Endothelial cell (in vitro differentiated cells): ENCODE measurements around the gene JAKMIP2. TPM values are rescaled to one million over a fixed set of nuclear protein-coding genes. Genes with fewer than 3 reads are reported as not detected.

Source experiments
- DNase-seq: peaks from one replicate; pipeline ENCODE4 v3.0.0; 2021; ENCODE audit warnings: low spot score
- H3K27ac Mint-ChIP-seq: one replicate; pipeline ENCODE4 v1.8.0; 2021; ENCODE audit warnings: mixed read lengths, inconsistent platforms; ENCODE audit not compliant: unreplicated experiment
- H3K27me3 Mint-ChIP-seq: one replicate; pipeline ENCODE4 v1.8.0; 2021; ENCODE audit warnings: mild to moderate bottlenecking, moderate library complexity, mixed read lengths, inconsistent platforms; ENCODE audit not compliant: unreplicated experiment
- H3K36me3 Mint-ChIP-seq: one replicate; pipeline ENCODE4 v1.8.0; 2021; ENCODE audit warnings: mild to moderate bottlenecking, low read depth, mixed read lengths, inconsistent platforms; ENCODE audit not compliant: unreplicated experiment
- H3K4me1 Mint-ChIP-seq: one replicate; pipeline ENCODE4 v1.8.0; 2021; ENCODE audit warnings: mild to moderate bottlenecking, mixed read lengths, inconsistent platforms; ENCODE audit not compliant: unreplicated experiment
- H3K4me3 Mint-ChIP-seq: one replicate; pipeline ENCODE4 v1.8.0; 2021; ENCODE audit warnings: mild to moderate bottlenecking, mixed read lengths, inconsistent platforms; ENCODE audit not compliant: unreplicated experiment
- H3K9me3 Mint-ChIP-seq: one replicate; pipeline ENCODE4 v1.8.0; 2021; ENCODE audit warnings: mixed read lengths, inconsistent platforms; ENCODE audit not compliant: unreplicated experiment
- total RNA-seq: library from RNA; stranded (reverse); fragmentation: NEBNext Ultra II Directional; extraction: Animal tissue kit (Norgen Biotek cat#: 25700); gene quantifications from one replicate; pipeline ENCODE4 v1.2.1, GENCODE V29; 2021; ENCODE audit not compliant: unreplicated experiment
- TF ChIP-seq, protein P1 (sequence below): fragments of 200-600 bp; sonication (generic); IDR thresholded peaks from one replicate; pipeline ENCODE4 v1.5.0; 2021; ENCODE audit warnings: antibody characterized with exemption; ENCODE audit not compliant: unreplicated experiment

Gene JAKMIP2
- total RNA-seq, 1 donor from 2014 or later = 4.3 TPM

DNA sequence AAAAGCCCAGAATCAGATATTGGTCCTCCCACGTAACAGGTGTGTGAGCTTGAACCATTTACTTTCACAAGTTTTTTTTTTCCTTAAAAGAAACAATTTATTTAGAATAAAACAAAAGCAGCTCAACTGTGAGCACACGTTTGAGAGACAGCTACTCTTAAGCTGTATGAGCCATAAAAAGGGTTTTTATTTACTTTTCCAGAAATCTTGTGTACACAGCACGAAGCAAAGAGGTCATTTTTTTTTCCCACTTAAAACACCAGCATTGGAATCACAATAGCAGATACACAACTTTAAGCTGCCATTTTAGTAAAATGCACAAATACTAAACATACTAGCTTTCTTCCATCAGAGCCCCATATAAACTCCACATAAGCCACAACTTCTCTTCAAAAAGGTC lies 44.6 kb downstream of the JAKMIP2 start:
- Mint-ChIP-seq H3K9me3 (no peaks in the 10 kb centered on the region), H3K36me3 (no peaks in the 10 kb centered on the region), H3K27ac (no peak overlapping the region), H3K4me1 (peaks cover 13% of the 10 kb centered on the region), H3K27me3 (peaks cover 2% of the 10 kb centered on the region), H3K4me3 (no peak overlapping the region)
- no peak for DNase-seq
- TF ChIP-seq, protein P1, sequence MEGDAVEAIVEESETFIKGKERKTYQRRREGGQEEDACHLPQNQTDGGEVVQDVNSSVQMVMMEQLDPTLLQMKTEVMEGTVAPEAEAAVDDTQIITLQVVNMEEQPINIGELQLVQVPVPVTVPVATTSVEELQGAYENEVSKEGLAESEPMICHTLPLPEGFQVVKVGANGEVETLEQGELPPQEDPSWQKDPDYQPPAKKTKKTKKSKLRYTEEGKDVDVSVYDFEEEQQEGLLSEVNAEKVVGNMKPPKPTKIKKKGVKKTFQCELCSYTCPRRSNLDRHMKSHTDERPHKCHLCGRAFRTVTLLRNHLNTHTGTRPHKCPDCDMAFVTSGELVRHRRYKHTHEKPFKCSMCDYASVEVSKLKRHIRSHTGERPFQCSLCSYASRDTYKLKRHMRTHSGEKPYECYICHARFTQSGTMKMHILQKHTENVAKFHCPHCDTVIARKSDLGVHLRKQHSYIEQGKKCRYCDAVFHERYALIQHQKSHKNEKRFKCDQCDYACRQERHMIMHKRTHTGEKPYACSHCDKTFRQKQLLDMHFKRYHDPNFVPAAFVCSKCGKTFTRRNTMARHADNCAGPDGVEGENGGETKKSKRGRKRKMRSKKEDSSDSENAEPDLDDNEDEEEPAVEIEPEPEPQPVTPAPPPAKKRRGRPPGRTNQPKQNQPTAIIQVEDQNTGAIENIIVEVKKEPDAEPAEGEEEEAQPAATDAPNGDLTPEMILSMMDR = no peak

DNA sequence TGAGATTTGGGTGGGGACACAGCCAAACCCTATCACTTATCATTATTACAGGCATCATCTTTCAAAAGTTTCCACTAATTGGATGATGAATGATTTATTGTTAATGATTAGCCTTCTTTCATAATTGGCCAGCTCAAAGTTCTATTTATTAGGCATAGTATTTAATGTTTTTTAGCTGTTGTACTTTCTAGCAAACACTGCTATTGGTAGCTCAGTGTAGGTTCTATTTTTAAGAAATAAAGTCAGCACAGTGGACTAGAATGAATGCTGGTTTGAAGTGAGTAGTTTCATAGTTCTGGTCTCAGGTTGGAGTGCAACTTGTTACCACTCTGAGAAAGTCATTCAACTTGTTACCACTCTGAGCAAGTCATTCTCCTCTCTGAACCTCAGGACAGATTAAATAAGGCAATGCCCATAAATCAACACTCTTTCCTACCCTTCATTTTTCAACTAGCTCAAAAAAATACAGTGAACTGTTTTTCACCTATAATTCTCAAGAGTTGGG lies 46.9 kb downstream of the JAKMIP2 start:
- Mint-ChIP-seq H3K4me3 (no peak overlapping the region), H3K36me3 (no peaks in the 10 kb centered on the region), H3K27me3 (peaks cover 2% of the 10 kb centered on the region), H3K9me3 (no peaks in the 10 kb centered on the region), H3K27ac (no peak overlapping the region), H3K4me1 (peaks cover 13% of the 10 kb centered on the region)
- DNase-seq = no peak
- TF ChIP-seq, protein P1 = no peak

DNA sequence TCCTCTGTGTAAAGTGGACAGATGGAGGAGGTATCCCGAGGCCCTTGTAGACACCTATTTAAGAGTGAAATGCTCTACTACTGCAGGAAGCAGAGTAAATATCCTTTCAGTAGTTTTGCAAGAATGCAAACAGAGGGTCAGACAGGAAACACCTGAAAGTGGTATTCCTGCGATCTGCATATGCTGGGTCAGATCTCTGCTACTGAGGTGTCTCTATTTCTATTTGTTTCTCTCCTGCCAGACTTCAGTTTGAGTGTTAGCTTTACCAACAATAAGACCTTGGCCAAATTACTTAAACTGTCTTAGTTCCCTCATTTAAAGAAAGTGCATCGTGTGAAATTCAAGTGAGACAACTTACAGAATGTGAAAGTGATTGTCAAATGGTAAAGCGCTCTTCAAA lies 47.6 kb downstream of the JAKMIP2 start:
- H3K4me3 Mint-ChIP-seq = no peak overlapping the region
- peak overlapping the region; percentile 70 for H3K27ac Mint-ChIP-seq
- peaks cover 13% of the 10 kb centered on the region for H3K4me1 Mint-ChIP-seq
- no peak for DNase-seq
- no peaks in the 10 kb centered on the region for H3K36me3 Mint-ChIP-seq
- TF ChIP-seq, protein P1 = no peak
- H3K27me3 Mint-ChIP-seq = peaks cover 2% of the 10 kb centered on the region
- no peaks in the 10 kb centered on the region for H3K9me3 Mint-ChIP-seq

DNA sequence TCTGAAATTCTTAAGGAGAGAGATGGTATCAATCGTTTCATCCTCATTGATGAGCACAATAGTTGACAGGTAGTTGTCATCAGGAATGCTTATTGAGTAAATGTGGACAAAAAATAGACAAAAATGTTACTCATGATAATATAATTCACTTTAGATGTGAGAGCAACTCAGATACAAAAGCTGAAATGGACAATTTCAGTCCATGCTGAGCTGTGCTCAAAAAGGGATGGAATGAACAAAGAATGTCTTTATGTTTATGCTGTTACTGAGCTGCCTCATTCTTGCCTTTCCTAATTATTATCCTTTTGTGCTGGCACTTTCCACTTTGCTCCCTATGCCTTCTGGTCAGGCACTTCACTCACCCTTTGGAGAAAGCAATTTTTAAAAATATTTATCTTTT lies 49.5 kb downstream of the JAKMIP2 start:
- Mint-ChIP-seq H3K36me3 (no peaks in the 10 kb centered on the region), H3K27ac (no peak overlapping the region), H3K9me3 (no peaks in the 10 kb centered on the region), H3K27me3 (peaks cover 2% of the 10 kb centered on the region), H3K4me3 (no peak overlapping the region), H3K4me1 (peaks cover 13% of the 10 kb centered on the region)
- no peak for DNase-seq
- TF ChIP-seq, protein P1 = no peak

DNA sequence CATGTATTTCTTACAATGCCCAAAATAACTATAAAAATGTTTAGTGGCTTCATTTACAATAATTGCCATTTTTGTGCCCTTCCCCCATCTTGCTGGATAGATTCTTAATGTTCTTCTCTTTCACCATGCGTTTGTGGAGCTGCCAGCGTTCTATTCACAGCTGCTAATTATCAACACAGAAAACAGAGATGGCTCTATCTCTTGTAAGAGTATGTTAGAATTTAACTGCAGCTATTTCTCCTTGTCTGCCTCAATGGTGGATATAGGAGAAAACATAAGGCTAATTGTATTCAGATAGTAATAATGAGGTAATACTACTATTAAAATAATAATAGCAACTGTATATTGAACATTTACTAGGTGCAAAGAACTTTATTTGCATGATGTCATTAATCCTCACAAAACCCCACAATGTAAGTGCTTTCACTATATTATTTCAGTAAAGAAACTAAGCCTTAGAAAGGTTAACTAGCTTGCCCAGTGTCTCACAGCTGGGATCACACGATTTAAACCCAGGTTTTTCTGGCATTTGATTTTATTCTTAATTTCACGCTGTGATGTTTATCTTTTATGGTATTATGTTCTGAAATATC lies 50.1 kb downstream of the JAKMIP2 start:
- peaks cover 2% of the 10 kb centered on the region for H3K27me3 Mint-ChIP-seq

More for the DNA sequence above, 50.1 kb downstream of the JAKMIP2 start:
- DNase-seq = no peak
- TF ChIP-seq, protein P1 = no peak
- Mint-ChIP-seq H3K9me3 (no peaks in the 10 kb centered on the region), H3K4me1 (peaks cover 13% of the 10 kb centered on the region), H3K4me3 (no peak overlapping the region), H3K36me3 (no peaks in the 10 kb centered on the region), H3K27ac (no peak overlapping the region)
